GM12878 (cell line): ENCODE results near the gene NPHP3. TPM values are rescaled to one million over a fixed set of nuclear protein-coding genes. Genes with fewer than 3 reads are reported as not detected.

Experiments
- ATAC-seq: fragments of 200-7000 bp; cut with Tn5 transposase; 3 replicates; pipeline ENCODE4 v1.9.1; 2020; ENCODE audit warnings: mild to moderate bottlenecking, moderate library complexity
- BruUV-seq: library from RNA; stranded (reverse); fragments of 400-500 nt; replicated peaks from 2 replicates; lab custom pipeline; 2021; lab: Mats Ljungman, UMichigan
- CTCF ChIA-PET: fragments of 300-600 bp; sonication (Branson Sonifier 250); formaldehyde crosslinking; extraction: SDS; loops from one replicate; lab custom pipeline; 2021; ENCODE audit warnings: inconsistent platforms; lab: Yijun Ruan, JAX
- POLR2A ChIA-PET: fragments of 350-600 bp; formaldehyde crosslinking; extraction: SDS; loops from one replicate; lab custom pipeline; 2021; ENCODE audit warnings: inconsistent platforms; lab: Charles Lee
- RAD21 ChIA-PET: fragments of 300-600 bp; sonication (Branson Sonifier 250); formaldehyde crosslinking; loops from one replicate; lab custom pipeline; 2023; ENCODE audit warnings: antibody characterized with exemption; ENCODE audit not compliant: unreplicated experiment; lab: Charles Lee
- SMC1A ChIA-PET: fragments of 300-600 bp; sonication (Branson Sonifier 250); formaldehyde crosslinking; loops from one replicate; lab custom pipeline; 2023; ENCODE audit not compliant: unreplicated experiment, uncharacterized antibody; lab: Charles Lee
- DNase-seq: peaks from one replicate; pipeline ENCODE4 v3.0.0-alpha.2; 2011; ENCODE audit warnings: low read depth, low spot score
- FAIRE-seq: peaks from 3 replicates; lab custom pipeline; 2011; peaks lifted over from hg19 to GRCh38; lab: Jason Lieb, UNC
- H2AFZ ChIP-seq: 2 replicates; pipeline ENCODE4 v1.6.0; 2011; ENCODE audit warnings: low read depth, low read length, control low read depth; ENCODE audit not compliant: control insufficient read depth
- H3K27ac ChIP-seq: 2 replicates; pipeline ENCODE4 v1.5.1; 2011; ENCODE audit warnings: control low read depth; ENCODE audit not compliant: control insufficient read depth, insufficient read depth
- H3K27me3 ChIP-seq, 2 experiments: replicated peaks in 1 of 2; 2 replicates each; pipeline versions ENCODE4 v1.6.0 to v1.6.1; 2011; ENCODE audit warnings: low read length in 1 of 2; ENCODE audit not compliant: control insufficient read depth in 2 of 2, insufficient read depth in 2 of 2
- H3K36me3 ChIP-seq, 2 experiments: 2 replicates each; pipeline ENCODE4 v1.5.1; 2011; ENCODE audit warnings: low read length in 1 of 2; ENCODE audit not compliant: control insufficient read depth in 2 of 2, insufficient read depth in 2 of 2
- H3K4me1 ChIP-seq: 2 replicates; pipeline ENCODE4 v1.6.1; 2011; ENCODE audit warnings: mild to moderate bottlenecking, low read length, moderate library complexity, mixed read lengths; ENCODE audit not compliant: control insufficient read depth, insufficient read depth
- H3K4me2 ChIP-seq: 2 replicates; pipeline ENCODE4 v1.6.0; 2011; ENCODE audit warnings: control low read depth; ENCODE audit not compliant: control insufficient read depth, insufficient read depth
- H3K4me3 ChIP-seq: fragments of 200-600 bp; sonication (generic); 2 replicates; pipeline ENCODE4 v1.5.1; 2016
- H3K79me2 ChIP-seq: 2 replicates; pipeline ENCODE4 v1.6.0; 2011; ENCODE audit warnings: low read length; ENCODE audit not compliant: control insufficient read depth, insufficient read depth
- H3K9ac ChIP-seq: 2 replicates; pipeline ENCODE4 v1.8.0; 2011; ENCODE audit warnings: low read length, control low read depth, mixed read lengths; ENCODE audit not compliant: control insufficient read depth, insufficient read depth
- H3K9me3 ChIP-seq: replicated peaks from 3 replicates; pipeline ENCODE4 v1.5.1; 2011; ENCODE audit warnings: mild to moderate bottlenecking, low read length; ENCODE audit not compliant: control insufficient read depth, insufficient read depth
- H4K20me1 ChIP-seq: 2 replicates; pipeline ENCODE4 v1.6.0; 2011; ENCODE audit not compliant: control insufficient read depth, insufficient read depth
- ATF2 ChIP-seq: IDR thresholded peaks from 2 replicates; pipeline ENCODE4 v1.6.1; 2012; ENCODE audit warnings: low read length, inconsistent platforms
- BHLHE40 ChIP-seq, 2 experiments: fragments of 450-650 bp in 1 of 2; IDR thresholded peaks; 2 replicates each; pipeline ENCODE4 v1.6.1; 2011 to 2017; ENCODE audit warnings: low read depth in 2 of 2, borderline replicate concordance in 1 of 2, improper control_type of control experiment in 1 of 2, low read length in 1 of 2, mild to moderate bottlenecking in 1 of 2
- ESRRA ChIP-seq: IDR thresholded peaks from 2 replicates; pipeline ENCODE4 v1.6.1; 2012; ENCODE audit warnings: mild to moderate bottlenecking, low read length, improper control_type of control experiment
- MAX ChIP-seq: IDR thresholded peaks from 2 replicates; pipeline ENCODE4 v1.6.1; 2012; ENCODE audit warnings: low read depth, low read length, improper control_type of control experiment
- NFYB ChIP-seq: IDR thresholded peaks from 2 replicates; pipeline ENCODE4 v1.6.1; 2011; ENCODE audit warnings: low read depth, mild to moderate bottlenecking, low read length, improper control_type of control experiment, moderate library complexity; ENCODE audit not compliant: insufficient read depth
- POU2F2 ChIP-seq: IDR thresholded peaks from 3 replicates; pipeline ENCODE4 v1.6.1; 2011; ENCODE audit warnings: low read depth, mild to moderate bottlenecking, low read length, borderline replicate concordance
- SUPT20H ChIP-seq: IDR thresholded peaks from 2 replicates; pipeline ENCODE4 v1.6.1; 2011; ENCODE audit warnings: low read depth, mild to moderate bottlenecking, low read length, moderate library complexity, borderline replicate concordance; ENCODE audit not compliant: control insufficient read depth
- WGBS: methylation state at CpG from one replicate; pipeline ENCODE4 v1.1.6; 2016; ENCODE audit warnings: low lambda C conversion rate; ENCODE audit not compliant: insufficient replicate concordance, insufficient coverage; ENCODE audit errors: missing lambda C conversion rate; 5-methylcytosine and 5-hydroxymethylcytosine counted together
- in situ Hi-C: fragments of 300-500 bp; cut with MboI; formaldehyde crosslinking; loops from 9 replicates; pipeline ENCODE4 v1.14.3; 2018; ENCODE audit warnings: mixed read lengths
- intact Hi-C: fragments of 100-400 bp; cut with micrococcal nuclease; formaldehyde crosslinking; loops from one replicate; pipeline ENCODE4 v1.14.2; 2022; ENCODE audit not compliant: unreplicated experiment
- polyA plus RNA-seq, 11 experiments: library from polyadenylated mRNA; depleted of rRNA in 4 of 11; unstranded in 6 of 11; stranded (reverse) in 5 of 11; fragments of >200 nt; fragmentation: Nextera tagmentation in 4 of 11; fragmentation: Illumina TruSeq in 1 of 11; extraction: Ambion mirVana in 4 of 11; extraction: Trizol in 1 of 11; gene quantifications; 1 replicate in 1 of 11; 2 replicates in 10 of 11; pipeline versions ENCODE4 v1.2.1 to v1.2.3, GENCODE V29; 2011 to 2016; ENCODE audit warnings: inconsistent platforms in 2 of 11, missing spikeins in 2 of 11, low read depth in 1 of 11
- total RNA-seq, 4 experiments: library from RNA; depleted of rRNA in 3 of 4; stranded (reverse); fragments of >200 nt in 3 of 4; fragmentation: Illumina TruSeq in 1 of 4; extraction: Trizol in 1 of 4; gene quantifications; 2 replicates each; pipeline versions ENCODE4 v1.2.1 to v1.2.3, GENCODE V29; 2013 to 2021
- TF ChIP-seq, protein P1 (sequence below): fragments of 450-650 bp; IDR thresholded peaks from 2 replicates; pipeline ENCODE4 v1.6.1; 2017; ENCODE audit warnings: mild to moderate bottlenecking

The NPHP3 gene
- total and polyA plus RNA-seq, 10 of the 15 experiments (the other 5 are each of a cell fraction or from before 2014, with no cell fraction given) = 0.84 to 11.7 (median 2.9) TPM

DNA sequence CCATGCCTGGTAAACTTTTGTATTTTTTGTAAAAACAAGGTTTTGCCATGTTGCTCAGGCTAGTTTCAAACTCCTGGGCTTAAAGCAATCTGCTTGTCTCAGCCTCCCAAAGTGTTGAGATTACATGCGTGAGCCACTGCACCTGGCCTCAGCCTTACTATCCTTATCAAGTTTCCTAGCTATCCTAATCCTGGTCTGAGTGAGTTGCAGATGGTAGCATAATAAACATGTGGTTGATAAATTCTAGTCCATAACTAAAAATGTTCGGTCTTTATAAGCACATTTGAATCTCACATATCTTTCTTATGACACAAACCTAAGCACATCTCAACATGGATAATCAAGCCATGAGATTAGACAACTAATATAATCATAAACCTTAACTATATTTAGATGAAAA, 18.5 kb downstream of the NPHP3 start:
- BruUV-seq = no TSS peak

More for the DNA sequence above, 18.5 kb downstream of the NPHP3 start:
- SMC1A ChIA-PET = no interaction called here
- no peak for TF ChIP-seq BHLHE40 (IDR thresholded peaks at IDR 0.05; ENCODE audit: borderline replicate concordance in 1 of 2, low read depth in 2 of 2, low read length in 1 of 2)
- no peak for TF ChIP-seq POU2F2
- no peak for TF ChIP-seq ESRRA
- TF ChIP-seq SUPT20H = no peak
- no peak for TF ChIP-seq MAX
- no peak for TF ChIP-seq ATF2
- TF ChIP-seq NFYB = no peak
- TF ChIP-seq, protein P1, sequence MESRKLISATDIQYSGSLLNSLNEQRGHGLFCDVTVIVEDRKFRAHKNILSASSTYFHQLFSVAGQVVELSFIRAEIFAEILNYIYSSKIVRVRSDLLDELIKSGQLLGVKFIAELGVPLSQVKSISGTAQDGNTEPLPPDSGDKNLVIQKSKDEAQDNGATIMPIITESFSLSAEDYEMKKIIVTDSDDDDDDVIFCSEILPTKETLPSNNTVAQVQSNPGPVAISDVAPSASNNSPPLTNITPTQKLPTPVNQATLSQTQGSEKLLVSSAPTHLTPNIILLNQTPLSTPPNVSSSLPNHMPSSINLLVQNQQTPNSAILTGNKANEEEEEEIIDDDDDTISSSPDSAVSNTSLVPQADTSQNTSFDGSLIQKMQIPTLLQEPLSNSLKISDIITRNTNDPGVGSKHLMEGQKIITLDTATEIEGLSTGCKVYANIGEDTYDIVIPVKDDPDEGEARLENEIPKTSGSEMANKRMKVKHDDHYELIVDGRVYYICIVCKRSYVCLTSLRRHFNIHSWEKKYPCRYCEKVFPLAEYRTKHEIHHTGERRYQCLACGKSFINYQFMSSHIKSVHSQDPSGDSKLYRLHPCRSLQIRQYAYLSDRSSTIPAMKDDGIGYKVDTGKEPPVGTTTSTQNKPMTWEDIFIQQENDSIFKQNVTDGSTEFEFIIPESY = no peak
- H3K4me2 ChIP-seq = no peak overlapping the region
- H4K20me1 ChIP-seq = no peaks in the 10 kb centered on the region
- H3K79me2 ChIP-seq = no peaks in the 10 kb centered on the region
- H3K9ac ChIP-seq = no peak overlapping the region
- 100% methylated on average over 2 of the region's 2 CpGs for WGBS
- ATAC-seq (no peak), DNase-seq (no peak), FAIRE-seq (no peak)
- CTCF ChIA-PET = interaction anchor here (0.7 to 1.3 kb wide), 2 partner anchors 9 to 595 kb away, joined by 4 to 5 read pairs; no protein-coding TSS in a partner anchor
- in situ Hi-C loops = no loop called here
- no peak overlapping the region for H3K27ac ChIP-seq
- no peaks in the 10 kb centered on the region for H3K9me3 ChIP-seq
- H3K27me3 ChIP-seq = no peaks in the 10 kb centered on the region
- intact Hi-C loops = no loop called here
- H3K4me3 ChIP-seq = no peak overlapping the region
- H3K36me3 ChIP-seq = no peaks in the 10 kb centered on the region; a peak in 1 of 4 replicates
- no peak overlapping the region for H2AFZ ChIP-seq
- no peaks in the 10 kb centered on the region for H3K4me1 ChIP-seq
- POLR2A ChIA-PET = no interaction called here
- RAD21 ChIA-PET = no interaction called here
